ENCODE results near the gene CD200. TPM values are rescaled to one million over a fixed set of nuclear protein-coding genes. Genes with fewer than 3 reads are reported as not detected.

CD200 gene
- total and polyA plus RNA-seq, 2 of the 4 experiments (the other 2 are of a cell fraction): 1.1 to 1.7 TPM

DNA sequence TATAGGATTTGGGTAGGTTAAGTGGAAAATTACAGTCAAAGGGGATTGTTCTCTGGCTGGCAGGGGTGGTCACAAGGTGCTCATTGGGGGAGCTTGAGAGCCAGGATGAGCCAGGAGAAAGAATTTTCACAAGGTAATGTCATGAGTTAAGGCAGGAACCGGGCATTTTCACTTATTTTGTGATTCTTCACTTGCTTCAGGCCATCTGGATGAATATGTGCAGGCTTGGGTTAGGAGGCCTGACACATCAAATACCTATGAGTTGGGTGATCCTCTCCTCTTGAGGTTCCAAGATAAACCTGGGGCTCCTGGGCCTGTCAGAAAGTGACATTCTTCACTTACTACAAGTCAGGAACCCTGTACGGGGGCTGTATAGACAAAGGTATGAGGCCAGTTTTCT, 68.7 kb downstream of the CD200 start:
- TF ChIP-seq NFE2L2 (IDR thresholded peaks at IDR 0.05; ENCODE audit: low read depth, low read length) (no peak), RFX5 (IDR thresholded peaks at IDR 0.05; ENCODE audit: low read depth, low read length) (no peak), SMC3 (IDR thresholded peaks at IDR 0.05; ENCODE audit: low read depth, low read length) (no peak)
- Histone ChIP-seq H3K56ac (ENCODE audit: extremely low read depth, insufficient read depth, low read length) (no peak overlapping the region), H3K4me2 (ENCODE audit: low read depth, low read length) (no peak overlapping the region), H3K23ac (ENCODE audit: low read depth, low read length) (no peak overlapping the region), H3K9me1 (ENCODE audit: insufficient read depth, low read length) (peaks cover 4% of the 10 kb centered on the region; the same call in 1 of the 2 replicates), H2BK15ac (ENCODE audit: low read depth, low read length) (no peak overlapping the region), H2BK20ac (ENCODE audit: low read depth, low read length) (no peak overlapping the region), H3K18ac (ENCODE audit: low read depth, low read length) (no peak overlapping the region), H3K27me3 (ENCODE audit: control insufficient read depth, insufficient read depth, low read length) (no peaks in the 10 kb centered on the region), H3K4me3 (ENCODE audit: insufficient read depth, low read depth, low read length) (no peak overlapping the region), H3K4ac (ENCODE audit: low read depth, low read length) (no peak overlapping the region), H3K4me1 (ENCODE audit: control insufficient read depth, insufficient read depth, low read length) (peaks cover 2% of the 10 kb centered on the region), H3K14ac (replicated peaks; ENCODE audit: low read depth, low read length) (no peak overlapping the region), H4K91ac (ENCODE audit: insufficient read depth, low read depth, low read length) (no peak overlapping the region), H3K36me3 (ENCODE audit: control insufficient read depth, insufficient read depth, low read length) (no peaks in the 10 kb centered on the region), H3K27ac (ENCODE audit: insufficient read depth, low read length) (no peak overlapping the region), H2AFZ (replicated peaks; ENCODE audit: low read length, poor library complexity) (no peak overlapping the region), H3K79me1 (ENCODE audit: low read depth in 1 of 2, low read length in 2 of 2) (no peaks in the 10 kb centered on the region), H2BK5ac (ENCODE audit: low read depth, low read length, poor library complexity, severe bottlenecking) (no peak overlapping the region), H3K9me3 (ENCODE audit: control insufficient read depth, insufficient read depth, low read length) (no peaks in the 10 kb centered on the region), H2AK5ac (ENCODE audit: low read depth, low read length) (no peak overlapping the region), H2AK9ac (replicated peaks; ENCODE audit: low read depth, low read length, poor library complexity) (no peak overlapping the region), H4K8ac (ENCODE audit: low read depth in 2 of 2, low read length in 2 of 2) (no peak overlapping the region), H3K9ac (ENCODE audit: low read depth, low read length) (no peak overlapping the region), H4K5ac (ENCODE audit: low read depth, low read length) (no peak overlapping the region), H4K20me1 (ENCODE audit: insufficient read depth, low read length) (no peaks in the 10 kb centered on the region), H2BK120ac (ENCODE audit: low read depth, low read length) (no peak overlapping the region)
- ChIA-PET POLR2A (ENCODE audit: unreplicated experiment) (no interaction called here), CTCF (no interaction called here)
- intact Hi-C loops (cut with micrococcal nuclease) (no loop called here), in situ Hi-C loops (cut with MboI; ENCODE audit: low sequenced_read_pairs) (no loop called here), dilution Hi-C loops (cut with HindIII; ENCODE audit: low sequenced_read_pairs, unreplicated experiment) (no loop called here)
- DNase-seq (no peak), ATAC-seq (ENCODE audit: low read depth) (no peak)
- WGBS, 2 experiments (ENCODE audit: extremely low coverage in 2 of 2, insufficient read length in 1 of 2): no CpG with 5 or more reads among the region's 2 CpGs
- BruUV-seq (replicated peaks): no TSS peak

All from IMR-90 (cell line).